Activated CD4-positive, alpha-beta T cell treated with anti-CD3 and anti-CD28 coated beads, Interleukin-2, amount 10 ng/mL, durations not matched to agents 24 days and 14 days (primary cell): Measurements from ENCODE around the gene TAF12. TPM values are rescaled to one million over a fixed set of nuclear protein-coding genes. Genes with fewer than 3 reads are reported as not detected.
"Not testable (repeated sequence)": the region's sequence is repeated elsewhere in the genome, so short reads cannot be mapped to it uniquely, and the experiment has no call there.

Experiments
- DNase-seq: peaks from one replicate; pipeline ENCODE4 v3.0.0; 2022
- H3K27ac Mint-ChIP-seq: one replicate; pipeline ENCODE4 v1.8.0; 2022; ENCODE audit warnings: mild to moderate bottlenecking, mixed read lengths
- H3K27me3 Mint-ChIP-seq: one replicate; pipeline ENCODE4 v1.8.0; 2022; ENCODE audit warnings: mixed read lengths
- H3K36me3 Mint-ChIP-seq: one replicate; pipeline ENCODE4 v1.8.0; 2022; ENCODE audit warnings: low read depth, mild to moderate bottlenecking, mixed read lengths
- H3K4me1 Mint-ChIP-seq: one replicate; pipeline ENCODE4 v1.8.0; 2021; ENCODE audit warnings: mixed read lengths
- H3K4me3 Mint-ChIP-seq: one replicate; pipeline ENCODE4 v1.8.0; 2022; ENCODE audit warnings: mild to moderate bottlenecking, moderate library complexity, mixed read lengths
- H3K9me3 Mint-ChIP-seq: one replicate; pipeline ENCODE4 v1.8.0; 2021; ENCODE audit warnings: mixed read lengths
- intact Hi-C: fragments of 100-400 bp; cut with micrococcal nuclease; formaldehyde crosslinking; loops from one replicate; pipeline ENCODE4 v1.15.1; 2023
- total RNA-seq: library from RNA; stranded (reverse); gene quantifications from 2 replicates; pipeline ENCODE4 v1.2.3, GENCODE V29; 2022

TAF12 gene
- total RNA-seq, 1 donor from 2014 or later, result 31.7 TPM

- H3K36me3 Mint-ChIP-seq, H3K27ac Mint-ChIP-seq, DNase-seq, H3K9me3 Mint-ChIP-seq, H3K4me1 Mint-ChIP-seq, H3K27me3 Mint-ChIP-seq, H3K4me3 Mint-ChIP-seq, intact Hi-C loops: not testable (repeated sequence)
Observed at GRCh38 chr1:28655448-28656311, 12.8 kb upstream of the TAF12 start.

GRCh38 chr1:28653870-28654269 lies 11.0 kb upstream of the TAF12 start:
- H3K27ac Mint-ChIP-seq, H3K4me3 Mint-ChIP-seq, intact Hi-C loops, H3K27me3 Mint-ChIP-seq, H3K36me3 Mint-ChIP-seq, H3K9me3 Mint-ChIP-seq, H3K4me1 Mint-ChIP-seq, DNase-seq: not testable (repeated sequence)

- H3K4me3 Mint-ChIP-seq, DNase-seq, H3K36me3 Mint-ChIP-seq, H3K4me1 Mint-ChIP-seq, H3K9me3 Mint-ChIP-seq, H3K27ac Mint-ChIP-seq, H3K27me3 Mint-ChIP-seq, intact Hi-C loops: not testable (repeated sequence)
Observed at GRCh38 chr1:28653063-28653462, 10.2 kb upstream of the TAF12 start.

- Mint-ChIP-seq H3K27me3 (no peaks in the 10 kb centered on the region), H3K4me1 (peaks cover 28% of the 10 kb centered on the region), H3K9me3 (no peaks in the 10 kb centered on the region), H3K27ac (peak within 1 kb of the TSS; percentile 97), H3K4me3 (peak within 1 kb of the TSS; percentile 80), H3K36me3 (no peaks in the 10 kb centered on the region)
- peak; percentile 96 for DNase-seq
- intact Hi-C loops, result loop anchor here (1.0 to 2.0 kb wide), 5 partner anchors 20 to 228 kb away; partner anchors contain the start of genes GMEB1, TRNAU1AP and YTHDF2
Observed at GRCh38 chr1:28648474-28649198, 5.8 kb upstream of the TAF12 start, which contains the start of gene RNU11. RNU11 (plus strand) TSS chr1:28648600.

GRCh38 chr1:28648008-28648473 lies 5.2 kb upstream of the TAF12 start:
- intact Hi-C loops, result loop anchor here (1.0 to 2.0 kb wide), 5 partner anchors 20 to 229 kb away; partner anchors contain the start of genes GMEB1, TRNAU1AP and YTHDF2
- DNase-seq, result peak; percentile 96
- Mint-ChIP-seq H3K36me3 (peaks cover 2% of the 10 kb centered on the region), H3K4me1 (peaks cover 30% of the 10 kb centered on the region), H3K9me3 (no peaks in the 10 kb centered on the region), H3K27ac (peak overlapping the region; percentile 97), H3K27me3 (no peaks in the 10 kb centered on the region), H3K4me3 (peak overlapping the region; percentile 80)

- no peaks in the 10 kb centered on the region for H3K27me3 Mint-ChIP-seq
- H3K9me3 Mint-ChIP-seq, result no peaks in the 10 kb centered on the region
- no peak overlapping the region for H3K4me3 Mint-ChIP-seq
- no peak overlapping the region for H3K27ac Mint-ChIP-seq
- H3K4me1 Mint-ChIP-seq, result peaks cover 39% of the 10 kb centered on the region
- intact Hi-C loops, result no loop called here
- DNase-seq, result no peak
- H3K36me3 Mint-ChIP-seq, result peaks cover 7% of the 10 kb centered on the region
Observed at GRCh38 chr1:28646040-28646439, 3.2 kb upstream of the TAF12 start.

GRCh38 chr1:28645406-28645805 lies 2.5 kb upstream of the TAF12 start:
- H3K27ac Mint-ChIP-seq, H3K4me3 Mint-ChIP-seq, DNase-seq, H3K27me3 Mint-ChIP-seq, H3K9me3 Mint-ChIP-seq, H3K36me3 Mint-ChIP-seq, intact Hi-C loops: not testable (repeated sequence)
- H3K4me1 Mint-ChIP-seq, result peaks cover 44% of the 10 kb centered on the region

- Mint-ChIP-seq H3K4me1 (peaks cover 48% of the 10 kb centered on the region), H3K36me3 (peaks cover 11% of the 10 kb centered on the region), H3K27me3 (no peaks in the 10 kb centered on the region), H3K4me3 (peak overlapping the region; percentile 98), H3K9me3 (no peaks in the 10 kb centered on the region), H3K27ac (peak overlapping the region; percentile 99)
- intact Hi-C loops, result loop anchor here (5.0 kb wide), 1 partner anchor 538 kb away; the partner anchor contains the start of gene SRSF4
- DNase-seq, result no peak
Observed at GRCh38 chr1:28644494-28644893, 1.6 kb upstream of the TAF12 start.

- Mint-ChIP-seq H3K4me3 (peak overlapping the region; percentile 98), H3K9me3 (no peaks in the 10 kb centered on the region), H3K27ac (peak overlapping the region; percentile 99), H3K36me3 (peaks cover 11% of the 10 kb centered on the region), H3K4me1 (peaks cover 35% of the 10 kb centered on the region), H3K27me3 (no peaks in the 10 kb centered on the region)
- intact Hi-C loops, result loop anchor here (2.0 to 5.0 kb wide), 2 partner anchors 395 to 540 kb away; partner anchors contain the start of gene SRSF4
- DNase-seq, result no peak
Observed at GRCh38 chr1:28642056-28642846, 616 bp downstream of the TAF12 start.

- Mint-ChIP-seq H3K27ac (no peak overlapping the region), H3K36me3 (peaks cover 12% of the 10 kb centered on the region), H3K4me3 (peak overlapping the region; percentile 98), H3K9me3 (no peaks in the 10 kb centered on the region), H3K4me1 (peaks cover 31% of the 10 kb centered on the region), H3K27me3 (no peaks in the 10 kb centered on the region)
- intact Hi-C loops, result loop anchor here (1.0 to 5.0 kb wide), 2 partner anchors 237 to 542 kb away; partner anchors contain the start of gene SRSF4
- peak; percentile 81 for DNase-seq
Observed at GRCh38 chr1:28640766-28641165, 2.1 kb downstream of the TAF12 start.

GRCh38 chr1:28632560-28632959 lies 10.3 kb downstream of the TAF12 start:
- intact Hi-C loops, result no loop called here
- Mint-ChIP-seq H3K4me1 (peaks cover 3% of the 10 kb centered on the region), H3K36me3 (peaks cover 2% of the 10 kb centered on the region), H3K9me3 (no peaks in the 10 kb centered on the region), H3K27ac (no peak overlapping the region), H3K4me3 (no peak overlapping the region), H3K27me3 (no peaks in the 10 kb centered on the region)
- no peak for DNase-seq

GRCh38 chr1:28631713-28632112 lies 11.2 kb downstream of the TAF12 start:
- no peak for DNase-seq
- Mint-ChIP-seq H3K27me3 (no peaks in the 10 kb centered on the region), H3K9me3 (no peaks in the 10 kb centered on the region), H3K27ac (no peak overlapping the region), H3K36me3 (peaks cover 2% of the 10 kb centered on the region), H3K4me1 (peaks cover 3% of the 10 kb centered on the region), H3K4me3 (no peak overlapping the region)
- intact Hi-C loops, result no loop called here

GRCh38 chr1:28613175-28613574 lies 29.7 kb downstream of the TAF12 start:
- Mint-ChIP-seq H3K36me3 (peaks cover 31% of the 10 kb centered on the region), H3K9me3 (no peaks in the 10 kb centered on the region), H3K27me3 (no peaks in the 10 kb centered on the region), H3K27ac (no peak overlapping the region), H3K4me1 (no peaks in the 10 kb centered on the region), H3K4me3 (no peak overlapping the region)
- DNase-seq, result no peak
- intact Hi-C loops, result no loop called here
